ENCODE data around the gene LHFPL3. TPM values are rescaled to one million over a fixed set of nuclear protein-coding genes. Genes with fewer than 3 reads are reported as not detected.
A peak's percentile ranks its signal among the peaks of the same experiment; 100 is the strongest.
"Not testable (repeated sequence)": the region's sequence is repeated elsewhere in the genome, so short reads cannot be mapped to it uniquely, and the experiment has no call there.

LHFPL3 gene
- total RNA-seq, 1 donor from 2014 or later, result not detected

DNA sequence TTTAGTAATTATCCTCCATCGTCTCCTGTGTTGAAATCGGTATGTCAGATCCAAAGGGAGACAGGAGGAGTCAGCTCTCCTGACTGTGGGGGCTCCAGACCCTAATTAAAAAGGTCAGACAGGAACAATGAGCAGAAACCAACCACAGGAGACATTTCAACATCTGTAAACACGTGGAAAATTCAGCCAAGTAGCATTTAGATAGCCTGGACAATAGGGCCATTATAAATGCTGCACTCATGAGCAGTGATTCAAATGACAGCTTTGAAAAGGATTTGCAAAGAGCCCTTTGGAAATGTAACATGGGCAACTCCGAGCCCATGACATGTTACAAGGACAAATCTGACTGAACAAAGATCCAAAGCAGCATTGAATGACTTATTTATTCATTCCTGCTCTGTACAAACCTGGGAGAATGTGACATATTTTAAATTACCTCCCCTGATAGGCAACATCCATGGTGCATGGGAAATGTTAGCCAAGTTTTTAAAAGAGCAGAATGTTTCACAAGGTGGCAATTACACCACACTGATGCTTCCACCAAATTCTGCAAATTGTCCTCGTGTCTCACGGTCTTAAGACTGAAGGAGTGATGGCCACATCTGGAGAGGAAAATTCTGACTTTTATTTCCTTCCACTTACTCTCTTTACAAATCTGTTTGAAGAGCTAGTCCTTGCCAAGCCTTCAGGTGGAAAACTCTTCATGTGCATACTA is 572.3 kb downstream of the LHFPL3 start:
- ATAC-seq, result no peak

DNA sequence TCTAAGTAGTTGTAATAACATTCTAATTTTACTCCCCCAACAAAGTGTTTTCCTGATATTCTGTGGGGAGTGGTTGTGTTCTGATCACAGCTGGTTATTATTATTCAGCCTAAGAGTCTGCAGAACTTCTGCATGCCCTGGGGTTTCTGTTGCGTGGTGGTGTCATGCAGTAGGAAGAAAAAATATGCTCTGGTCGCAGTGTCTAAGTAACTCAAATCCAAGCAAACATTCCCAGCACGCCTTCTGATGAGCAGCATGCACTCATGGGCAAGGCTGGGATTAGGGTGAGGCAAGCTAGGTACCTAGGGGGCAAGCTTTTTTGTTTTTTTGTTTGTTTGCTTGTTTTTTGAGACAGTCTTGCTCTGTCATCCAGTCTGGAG is 572.8 kb downstream of the LHFPL3 start:
- no peak for ATAC-seq

DNA sequence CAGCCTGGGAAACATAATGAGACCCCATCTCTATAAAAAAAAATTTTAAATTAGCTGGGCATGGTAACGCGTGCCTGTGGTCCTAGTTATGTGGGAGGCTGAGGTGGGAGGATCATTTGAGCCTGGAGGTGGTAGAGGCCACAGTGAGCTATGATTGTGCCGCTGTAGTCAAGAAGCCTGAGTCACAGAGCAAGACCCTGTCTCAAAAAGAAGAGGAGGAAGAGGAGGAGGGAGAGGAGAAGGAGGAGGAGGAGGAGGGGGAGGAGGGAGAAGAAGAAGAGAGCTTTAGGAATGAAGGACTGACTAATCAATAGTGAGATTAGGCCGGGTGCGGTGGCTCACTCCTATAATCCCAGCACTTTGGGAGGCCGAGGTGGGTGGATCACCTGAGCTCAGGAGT is 573.8 kb downstream of the LHFPL3 start:
- no peak for ATAC-seq

DNA sequence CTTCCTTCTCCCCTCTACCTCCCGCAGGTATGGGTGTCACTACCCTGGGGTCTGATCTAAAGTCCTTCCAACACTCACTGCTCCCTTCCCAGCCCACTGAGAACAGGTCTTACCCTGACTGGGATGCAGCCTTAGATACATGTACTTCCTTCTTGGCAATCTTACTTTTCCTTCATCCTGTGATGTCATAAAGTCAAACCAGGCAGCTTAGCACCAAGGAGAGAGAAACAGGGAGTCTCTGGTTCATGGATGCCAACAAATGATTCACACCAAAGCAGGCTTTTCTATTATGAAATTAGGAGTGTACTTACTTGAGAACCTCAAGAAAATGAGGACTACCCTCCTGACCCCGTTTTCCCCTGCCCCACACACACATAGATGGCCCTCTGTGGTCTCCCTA is 574.6 kb downstream of the LHFPL3 start:
- ATAC-seq, result peak; percentile 58

DNA sequence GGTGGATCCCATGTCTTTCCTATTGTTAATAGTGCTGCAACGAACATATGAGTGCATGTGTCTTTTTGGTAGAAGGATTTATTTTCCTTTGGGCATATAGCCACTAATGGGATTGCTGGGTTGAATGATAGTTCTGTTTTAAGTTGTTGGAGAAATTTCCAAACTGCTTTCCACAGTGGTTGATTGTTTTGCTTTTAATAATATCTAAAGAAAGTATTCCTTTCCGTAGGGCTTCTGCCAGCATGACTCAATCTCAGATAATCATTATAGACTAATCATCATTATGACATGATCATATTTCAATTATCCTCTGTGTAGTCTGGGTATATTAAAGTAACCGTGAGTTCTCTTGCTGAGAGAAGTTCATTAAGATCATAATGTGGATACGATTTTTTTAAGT is 575.4 kb downstream of the LHFPL3 start:
- no peak for ATAC-seq

DNA sequence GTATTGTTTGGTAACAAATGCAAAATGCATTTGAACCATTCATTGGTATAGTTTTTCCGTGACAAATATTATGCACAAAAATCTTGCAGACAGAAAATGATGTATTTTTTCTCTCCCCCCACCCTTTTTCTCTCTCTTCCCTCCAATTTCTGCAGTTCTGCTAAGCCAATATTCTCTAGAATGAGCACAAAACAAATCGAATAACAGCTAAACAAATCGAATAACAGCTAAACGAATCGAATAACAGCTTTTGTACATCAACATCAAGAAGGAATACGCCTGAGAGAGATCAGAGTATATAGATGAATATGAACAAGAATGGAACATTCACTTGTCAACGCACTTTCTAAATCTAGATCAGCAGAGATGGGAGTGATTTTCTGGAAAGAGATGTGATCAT is 577.6 kb downstream of the LHFPL3 start:
- ATAC-seq, result no peak

DNA sequence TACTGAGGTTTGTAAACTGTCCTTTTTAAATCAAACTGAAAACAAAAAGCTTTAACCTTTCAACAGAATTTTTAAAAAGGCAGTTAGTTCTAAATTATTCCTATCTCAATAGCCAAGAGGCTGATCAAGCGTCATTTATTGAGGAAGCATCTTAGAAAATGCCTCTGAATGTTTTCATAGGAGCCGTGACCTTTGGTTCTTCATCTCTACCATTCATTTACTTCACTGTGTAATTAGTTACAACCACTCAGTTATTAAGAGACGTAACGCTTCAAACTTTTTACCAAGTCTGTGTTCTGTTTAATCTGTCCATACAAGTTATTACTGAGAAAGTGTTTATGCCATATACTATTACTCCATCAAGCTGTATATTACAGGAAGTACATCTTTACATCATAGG is 578.2 kb downstream of the LHFPL3 start:
- ATAC-seq, result no peak

DNA sequence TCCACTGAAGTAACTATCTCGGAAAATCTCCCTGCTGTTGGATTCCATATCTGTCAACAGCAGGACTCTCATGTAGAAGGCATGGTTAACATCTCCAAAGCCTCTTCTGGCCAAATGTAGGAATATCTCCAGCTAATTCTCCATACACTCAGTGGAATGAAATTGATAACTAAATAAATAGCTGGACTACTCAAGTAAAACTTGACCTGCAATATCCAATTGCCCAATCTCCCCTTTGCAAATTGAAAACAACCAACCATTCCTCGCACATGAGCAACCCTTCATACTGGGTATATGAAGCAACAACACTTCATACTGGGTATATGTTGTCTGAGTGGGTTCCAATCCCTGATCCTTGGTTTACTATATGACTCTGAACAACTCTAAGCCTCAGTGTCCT is 580.2 kb downstream of the LHFPL3 start:
- ATAC-seq, result no peak

DNA sequence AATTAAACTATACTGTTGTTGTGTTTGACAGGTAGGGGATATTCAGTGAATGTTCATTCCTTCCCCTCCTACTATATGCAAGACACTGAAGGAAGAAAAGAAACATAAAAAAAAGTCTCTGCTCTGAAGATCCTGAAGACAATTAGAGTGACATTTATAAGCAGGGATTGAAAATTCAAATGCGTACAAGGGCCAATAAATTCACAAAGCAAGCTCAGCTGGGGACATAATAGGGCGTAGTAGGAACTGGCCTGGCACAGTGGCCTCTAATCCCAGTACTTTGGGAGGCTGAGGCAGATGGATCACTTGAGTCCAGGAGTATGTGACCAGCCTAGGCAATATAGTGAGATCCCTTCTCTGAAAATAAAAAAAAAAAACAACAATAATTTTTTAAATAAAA is 580.7 kb downstream of the LHFPL3 start:
- no peak for ATAC-seq

DNA sequence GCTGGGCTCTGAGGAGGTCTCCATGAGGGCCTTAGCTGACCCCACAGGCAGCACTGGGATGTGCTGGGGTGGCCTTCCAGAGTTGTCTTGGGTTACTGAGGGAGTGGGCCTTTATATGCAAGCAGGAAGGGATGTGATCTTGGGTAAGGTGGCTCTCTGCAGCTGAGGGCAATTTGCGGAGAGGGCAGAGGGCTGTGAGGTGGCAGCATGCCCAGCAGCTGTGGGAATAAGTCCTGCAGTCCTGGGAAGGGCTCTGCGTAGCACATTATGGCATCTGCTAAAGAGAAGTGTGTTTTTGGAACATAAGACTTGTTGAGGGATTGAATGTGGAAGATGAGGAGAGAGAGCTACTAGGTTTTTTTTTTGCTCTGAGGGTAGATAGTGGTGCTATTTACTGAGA is 586.0 kb downstream of the LHFPL3 start:
- no peak for ATAC-seq

DNA sequence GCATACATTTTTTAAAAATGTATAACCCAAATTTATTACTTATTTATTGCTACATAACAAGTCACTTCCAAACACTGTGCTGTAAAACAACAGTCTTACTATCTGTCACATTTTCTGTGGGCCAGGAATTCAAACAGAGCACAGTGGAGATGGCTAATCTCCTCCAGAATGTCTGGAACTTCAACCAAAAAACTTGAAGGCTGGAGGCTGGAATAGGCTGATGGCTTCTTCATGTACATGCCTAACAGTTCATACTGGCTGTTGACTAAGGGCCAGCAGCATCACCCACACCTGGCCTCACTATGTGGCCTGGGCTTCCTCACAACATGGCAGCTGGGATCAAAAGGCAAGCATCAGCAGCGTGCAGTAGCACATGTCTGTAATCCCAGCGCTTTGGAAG is 593.2 kb downstream of the LHFPL3 start:
- no peak for ATAC-seq

DNA sequence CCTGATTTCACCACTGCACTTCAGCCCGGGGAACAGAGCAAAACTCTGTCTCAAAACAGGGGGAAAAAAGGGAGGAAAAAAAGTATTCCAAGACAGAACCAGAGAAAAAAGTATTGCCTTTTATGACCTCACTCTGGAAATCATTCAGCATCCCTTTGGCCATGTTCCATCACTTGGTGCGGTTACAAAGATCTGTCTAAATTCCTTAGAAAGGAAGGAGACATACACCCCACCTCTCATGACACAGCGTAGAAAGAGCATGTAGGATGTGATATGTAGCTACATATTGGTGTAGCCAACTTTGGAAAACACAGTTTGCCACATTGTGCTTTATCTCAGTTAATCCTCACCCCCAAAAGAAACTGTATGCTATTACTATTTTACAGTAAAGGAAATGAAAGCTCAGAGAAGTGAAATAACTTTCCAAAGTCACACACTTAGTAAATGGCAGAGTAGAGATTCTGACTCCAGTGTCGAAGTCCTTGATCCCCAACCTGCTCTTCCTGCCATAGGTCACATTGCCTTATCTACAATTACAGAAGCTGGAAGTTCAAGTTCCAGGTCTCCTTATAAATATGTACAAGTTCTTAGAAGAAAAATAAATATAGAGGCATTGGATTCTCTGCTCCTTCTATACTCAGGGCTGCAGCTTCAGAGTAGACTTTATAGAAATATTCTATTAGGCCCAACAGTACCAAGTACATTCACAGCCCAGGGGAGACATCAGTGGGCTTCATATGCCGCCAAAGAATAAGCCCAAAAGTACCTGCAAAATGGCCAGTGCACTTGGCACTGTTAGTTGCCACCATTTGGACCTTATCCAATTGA is 594.0 kb downstream of the LHFPL3 start:
- no peak for ATAC-seq

DNA sequence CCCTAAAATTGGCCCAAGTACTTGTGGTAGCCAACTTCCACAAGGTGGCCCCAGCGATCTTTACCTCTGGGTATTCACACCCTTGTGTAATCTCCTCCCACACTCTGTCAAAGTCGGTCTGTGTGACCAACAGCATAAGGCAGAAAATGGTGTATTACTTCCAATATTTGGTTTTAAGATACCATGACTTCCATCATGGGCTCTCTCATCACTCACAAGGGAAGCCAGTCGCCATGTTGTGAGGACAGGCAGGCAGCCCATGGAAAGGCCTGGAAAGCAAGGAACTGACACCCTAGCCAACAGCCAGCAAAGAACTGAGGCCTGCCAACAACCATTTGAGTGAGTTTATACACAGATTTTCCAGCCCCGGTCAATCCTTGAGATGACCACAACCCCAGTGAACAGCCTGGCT is 594.6 kb downstream of the LHFPL3 start:
- ATAC-seq, result peak; percentile 91

DNA sequence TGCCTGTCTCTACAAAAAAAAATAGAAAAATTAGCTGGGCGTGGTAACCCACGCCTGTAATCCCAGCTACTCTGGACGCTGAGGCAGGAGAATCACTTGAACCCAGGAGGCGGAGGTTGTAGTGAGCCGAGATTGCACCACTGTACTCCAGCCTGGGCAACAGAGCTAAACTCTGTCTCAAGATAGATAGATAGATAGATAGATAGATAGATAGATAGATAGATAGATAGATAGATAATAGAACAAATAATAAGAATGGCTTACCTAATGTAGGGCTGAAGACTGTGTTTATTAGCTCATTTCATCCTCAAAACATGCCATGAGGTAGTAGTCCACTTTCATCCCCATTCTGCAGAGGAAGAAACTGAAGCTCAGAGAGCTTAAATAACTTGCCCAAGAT is 597.8 kb downstream of the LHFPL3 start:
- ATAC-seq, result not testable (repeated sequence)

DNA sequence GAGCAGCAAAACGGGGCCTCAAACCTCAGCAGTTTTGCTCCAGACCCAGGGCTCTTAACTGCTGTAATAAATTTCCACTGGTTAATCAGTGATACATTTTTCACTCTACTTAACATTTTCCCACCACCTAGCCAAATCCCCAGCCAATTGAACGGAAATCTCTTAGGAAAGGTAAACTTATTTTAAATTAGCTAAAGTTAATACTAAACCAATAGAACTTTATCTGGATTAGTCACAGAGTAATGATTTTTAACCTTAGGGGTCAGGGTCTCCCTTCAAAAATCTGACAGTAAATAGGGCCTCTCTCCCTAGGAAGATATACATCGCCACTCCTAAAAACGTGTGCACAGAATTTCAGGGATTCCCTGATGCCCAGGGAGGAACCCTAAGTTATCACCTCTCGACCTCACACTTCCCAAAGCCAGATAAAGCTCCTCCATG is 598.2 kb downstream of the LHFPL3 start:
- ATAC-seq, result no peak

DNA sequence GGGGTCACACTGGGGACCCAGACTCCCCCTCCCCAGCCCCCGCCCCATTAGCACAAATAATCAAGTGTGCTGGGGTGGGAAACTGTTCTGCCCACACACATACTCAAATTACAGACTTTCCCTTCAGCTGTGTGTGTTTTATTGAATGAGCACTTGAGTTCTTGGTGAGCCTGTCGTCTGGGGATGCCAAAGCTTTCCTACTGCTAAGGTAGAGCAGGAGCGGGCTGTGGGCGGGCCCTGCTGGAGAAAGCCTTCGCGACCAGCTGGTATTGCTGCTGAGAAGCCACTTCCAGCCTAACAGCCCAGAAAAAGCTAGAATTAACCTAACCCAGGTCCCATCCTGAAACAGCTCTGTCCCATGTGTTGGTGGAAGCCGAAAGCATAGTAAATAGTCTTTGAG is 598.7 kb downstream of the LHFPL3 start:
- ATAC-seq, result no peak

DNA sequence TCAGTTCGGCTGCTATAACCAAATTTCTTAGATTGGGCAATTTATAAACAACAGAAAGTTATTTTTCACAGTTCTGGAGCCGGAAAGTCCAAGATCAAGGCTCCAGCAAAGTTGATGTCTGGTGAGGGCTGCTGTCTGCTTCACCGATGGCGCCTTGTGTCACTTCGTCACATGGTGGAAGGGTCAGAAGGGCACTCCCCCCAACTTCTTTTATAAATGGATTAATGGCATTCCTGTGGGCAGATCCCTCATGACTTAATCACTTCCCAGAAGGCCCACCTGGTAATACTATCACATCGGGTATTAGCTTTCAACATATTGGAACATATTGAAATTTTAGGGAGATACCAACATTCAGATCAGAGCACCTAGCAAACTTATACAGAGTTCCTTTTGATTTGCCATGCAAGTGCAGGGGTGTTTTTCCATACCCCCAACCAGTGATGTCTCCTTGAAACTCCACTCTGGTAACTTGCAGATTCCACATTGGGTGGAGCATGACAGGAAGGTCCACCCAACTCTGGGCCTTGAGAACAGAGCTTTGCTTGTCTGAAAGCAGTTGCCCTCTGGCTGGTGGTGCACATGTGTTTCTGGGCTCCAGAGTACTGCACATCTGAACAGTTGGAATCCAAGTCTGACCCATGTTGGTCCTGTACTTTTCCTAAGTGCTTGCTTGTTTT is 600.5 kb downstream of the LHFPL3 start:
- ATAC-seq, result no peak

DNA sequence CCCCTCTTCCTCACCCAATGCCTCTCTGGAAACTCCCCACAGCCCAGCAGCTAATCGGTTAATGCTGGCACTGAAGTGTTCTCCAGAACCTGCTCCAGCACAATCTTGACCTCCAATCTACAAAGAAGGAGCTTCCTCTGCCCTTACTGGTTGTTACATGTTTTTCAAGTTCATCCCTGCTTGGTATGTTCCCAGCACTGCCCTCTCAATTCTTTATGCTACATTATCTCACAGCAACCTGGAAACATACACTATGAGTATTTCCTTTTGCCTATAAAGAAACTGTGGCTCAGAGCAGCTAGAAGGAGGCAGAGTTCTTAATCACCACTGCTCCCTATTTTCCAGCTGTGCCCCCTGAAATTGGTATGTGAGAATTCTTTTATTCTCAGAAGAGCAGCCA is 601.5 kb downstream of the LHFPL3 start:
- ATAC-seq, result peak; percentile 64

DNA sequence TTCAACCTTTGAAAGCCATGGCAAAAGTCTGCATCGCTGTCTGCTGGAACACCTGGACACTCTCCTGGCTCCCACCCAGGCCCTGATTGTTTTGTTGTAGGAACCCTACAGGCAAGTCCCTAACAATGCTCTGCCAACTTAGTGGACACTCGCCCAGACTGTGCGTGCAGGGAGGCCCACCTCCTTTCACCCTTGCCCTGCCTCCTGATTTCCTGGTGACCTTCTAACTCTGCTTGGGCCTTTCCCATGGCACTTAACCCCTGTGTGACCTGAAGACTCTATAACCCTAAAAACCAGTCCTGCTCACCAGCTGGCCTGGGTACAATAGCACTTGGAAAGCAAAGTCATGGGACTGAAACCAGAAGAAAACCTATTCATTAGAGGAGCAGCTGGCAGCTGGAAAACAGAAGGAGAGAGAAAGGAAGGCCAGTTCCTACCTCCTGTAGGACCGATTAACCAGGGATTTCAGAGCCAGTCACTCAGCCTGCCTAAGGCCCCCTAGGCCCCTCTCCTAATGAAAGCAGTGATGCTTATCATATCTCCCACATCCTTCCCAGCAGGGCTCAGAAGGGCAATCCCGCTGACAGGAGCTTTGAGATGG is 602.9 kb downstream of the LHFPL3 start:
- peak; percentile 25 for ATAC-seq

DNA sequence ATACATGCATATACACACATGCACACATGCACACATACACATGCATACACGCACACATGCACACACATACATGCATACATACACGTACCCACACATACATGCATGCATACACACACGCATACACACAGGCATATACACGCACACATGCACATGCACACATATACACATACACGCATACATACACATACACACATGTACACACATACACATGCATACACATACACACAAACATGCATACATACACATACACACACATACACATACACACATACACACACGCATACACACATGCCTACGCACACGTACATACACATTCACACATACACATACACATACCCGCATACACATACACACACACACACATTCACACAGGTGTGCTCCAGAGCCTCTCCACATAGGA is 604.6 kb downstream of the LHFPL3 start:
- ATAC-seq, result no peak

DNA sequence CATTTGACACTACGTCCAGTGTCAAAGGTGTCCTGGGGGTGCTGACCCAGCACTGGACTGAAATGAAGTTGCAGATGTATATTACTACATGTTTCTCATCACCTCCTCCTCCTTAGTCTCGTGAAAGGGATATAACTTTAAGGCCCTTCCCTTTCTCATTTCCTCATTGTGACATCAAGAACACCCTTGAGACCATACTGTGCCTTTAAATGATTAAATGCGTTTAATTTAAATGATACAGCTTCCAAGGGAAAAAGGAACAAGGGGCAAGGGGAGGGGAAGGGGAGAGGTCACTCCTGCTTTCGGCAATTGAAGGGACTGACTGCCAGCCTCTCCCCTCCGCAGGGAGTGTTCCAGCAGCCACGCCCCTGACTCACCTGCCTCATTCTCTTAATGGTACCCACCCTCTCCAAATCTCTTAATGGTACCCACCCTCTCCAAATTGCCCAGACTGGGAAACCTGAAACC is 605.2 kb downstream of the LHFPL3 start:
- ATAC-seq, result peak; percentile 13

DNA sequence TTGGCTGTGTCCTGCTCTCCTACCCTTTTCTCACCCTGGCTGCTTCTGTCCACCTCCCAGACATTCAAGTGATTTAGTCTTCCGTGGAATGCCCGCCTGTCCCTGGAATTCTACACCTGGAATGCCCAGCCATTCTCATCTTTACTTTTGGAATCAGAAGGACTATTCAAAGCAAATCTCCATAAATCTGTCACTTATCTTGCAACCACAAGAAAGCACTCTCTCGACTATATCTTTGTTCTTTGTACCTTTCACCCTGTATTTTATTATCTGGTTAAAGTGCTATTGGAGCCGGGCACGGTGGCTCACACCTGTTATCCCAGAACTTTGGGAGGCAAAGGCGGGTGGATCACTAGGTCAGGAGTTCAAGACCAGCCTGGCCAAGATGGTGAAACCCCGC is 606.3 kb downstream of the LHFPL3 start:
- no peak for ATAC-seq

DNA sequence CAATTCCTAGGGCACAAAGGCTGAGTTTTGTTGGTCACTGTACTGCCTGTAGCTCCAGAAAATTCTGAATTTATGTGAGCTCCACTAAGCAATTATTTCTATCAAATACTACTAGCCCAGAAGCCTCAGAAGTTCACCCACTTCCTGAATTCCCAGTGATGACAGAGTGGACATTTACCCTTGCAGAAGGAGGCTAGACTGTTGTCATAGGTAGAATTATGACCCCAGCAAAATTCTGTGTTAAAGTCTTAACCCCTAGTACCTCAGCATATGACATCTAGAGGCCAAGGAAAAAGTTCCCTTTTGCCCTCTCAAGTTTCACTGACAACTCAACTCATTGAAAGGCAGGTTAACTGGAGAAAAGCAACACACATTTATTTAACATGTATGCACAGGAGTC is 606.9 kb downstream of the LHFPL3 start:
- no peak for ATAC-seq
